ENCODE data around the gene TRPV2. TPM values are rescaled to one million over a fixed set of nuclear protein-coding genes. Genes with fewer than 3 reads are reported as not detected.

TRPV2 gene
- total RNA-seq, 2 donors from 2014 or later = 7.1 to 11.0 TPM

- H3K9me3 ChIP-seq = no peaks in the 10 kb centered on the region
- H3K27ac ChIP-seq = no peak overlapping the region
- TF ChIP-seq POLR2AphosphoS5 (IDR thresholded peaks at IDR 0.05) (no peak), CTCF (IDR thresholded peaks at IDR 0.05) (no peak), POLR2A (IDR thresholded peaks at IDR 0.05) (no peak)
- no peak overlapping the region for H3K4me3 ChIP-seq
- peaks cover 5% of the 10 kb centered on the region for H3K4me1 ChIP-seq (replicated peaks)
- no peaks in the 10 kb centered on the region for H3K27me3 ChIP-seq (replicated peaks; ENCODE audit: insufficient read depth)
- intact Hi-C loops (cut with DNase I) = no loop called here
- DNase-seq (ENCODE audit: low spot score) = no peak
- H3K36me3 ChIP-seq = no peaks in the 10 kb centered on the region
- WGBS = 96% methylated on average over 7 of the region's 8 CpGs
These were observed 67.8 kb downstream of the TRPV2 start for GRCh38 chr17:16483021-16483645.

GRCh38 chr17:16484445-16485175 is 69.2 kb downstream of the TRPV2 start:
- Histone ChIP-seq H3K4me1 (replicated peaks) (peaks cover 5% of the 10 kb centered on the region), H3K27ac (no peak overlapping the region), H3K36me3 (no peaks in the 10 kb centered on the region), H3K27me3 (replicated peaks; ENCODE audit: insufficient read depth) (no peaks in the 10 kb centered on the region), H3K9me3 (no peaks in the 10 kb centered on the region), H3K4me3 (no peak overlapping the region)
- intact Hi-C loops (cut with DNase I) = no loop called here
- 37% methylated on average over 19 of the region's 19 CpGs for WGBS
- DNase-seq (ENCODE audit: low spot score) = no peak
- TF ChIP-seq POLR2AphosphoS5 (IDR thresholded peaks at IDR 0.05) = no peak
- no peak for TF ChIP-seq POLR2A (IDR thresholded peaks at IDR 0.05)
- TF ChIP-seq CTCF (IDR thresholded peaks at IDR 0.05) = no peak

Small RNA genes within 50 kb of the gene (small RNA-seq; reads per million reads assigned to genes)
- gene SNORD49A (0 reads per million in 2 donors), gene SNORD65 (0 reads per million in 2 donors)

Other genes with a start within 250 kb of the TRPV2 start
- 100 to 1,000 TPM; 123 to 209 TPM for gene NCOR1, start 200.0 kb upstream of the TRPV2 start, total RNA-seq
- gene PIGL, start 198.4 kb upstream of the TRPV2 start, total RNA-seq = 10 to 100 TPM; 22.5 to 74.0 TPM
- 10 to 100 TPM; 29.8 to 71.5 TPM for gene CENPV, start 62.1 kb upstream of the TRPV2 start, total RNA-seq
- gene UBB, start 34.5 kb upstream of the TRPV2 start, total RNA-seq = 1,000 to 10,000 TPM; 1,174 to 1,571 TPM
- 10 to 100 TPM in 1 of 2 donors, 1 to 10 TPM in 1; 5.2 to 25.8 TPM for gene LRRC75A, start 76.6 kb downstream of the TRPV2 start, total RNA-seq
- gene ZNF287, start 153.6 kb downstream of the TRPV2 start, total RNA-seq = 10 to 100 TPM; 11.8 to 14.2 TPM
- 10 to 100 TPM in 1 of 2 donors, 1 to 10 TPM in 1; 2.9 to 11.0 TPM for gene ZNF624, start 238.3 kb downstream of the TRPV2 start, total RNA-seq